Measurements from ENCODE around the gene ABCC4. TPM values are rescaled to one million over a fixed set of nuclear protein-coding genes. Genes with fewer than 3 reads are reported as not detected.

Gene ABCC4
- total RNA-seq, 4 donors from 2014 or later, result 15.8 to 26.0 (median 23.8) TPM

DNA sequence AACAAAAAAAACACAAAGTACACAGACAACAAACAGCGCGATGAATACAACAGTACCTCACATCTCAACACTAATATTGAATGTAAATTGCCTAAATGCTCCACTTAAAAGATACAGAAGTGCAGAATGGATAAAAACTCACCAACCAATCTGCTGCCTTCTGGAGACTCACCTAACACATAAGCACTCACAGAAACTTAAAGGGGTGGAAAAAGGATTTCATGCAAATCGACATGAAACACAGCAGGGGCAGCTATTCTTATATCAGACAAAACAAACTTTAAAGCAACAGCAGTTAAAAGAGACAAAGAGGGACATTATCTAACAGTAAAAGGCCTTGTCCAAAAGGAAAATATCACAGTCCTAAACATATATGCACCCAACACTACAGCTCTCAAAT is 209.5 kb downstream of the ABCC4 start:
- intact Hi-C loops (cut with DNase I; ENCODE audit: low total_unique reads) (no loop called here), in situ Hi-C loops (cut with MboI; ENCODE audit: low pct_ligation_motif_present in 1 of 4, low pct_unique_long_range_greater_than_20kb in 1 of 4, low sequenced_read_pairs in 3 of 4) (no loop called here)
- Histone ChIP-seq H3K27ac (no peak overlapping the region), H3K4me1 (no peaks in the 10 kb centered on the region), H3K4me3 (no peak overlapping the region), H3K9me3 (no peaks in the 10 kb centered on the region), H3K27me3 (no peaks in the 10 kb centered on the region), H3K36me3 (no peaks in the 10 kb centered on the region)
- 68 to 95% methylated on average over 3 of the region's 3 CpGs for WGBS, 2 donors (ENCODE audit: low coverage in 1 of 2)
- no peak for TF ChIP-seq EP300 (IDR thresholded peaks at IDR 0.05; ENCODE audit: low read depth)
- TF ChIP-seq, protein P1, sequence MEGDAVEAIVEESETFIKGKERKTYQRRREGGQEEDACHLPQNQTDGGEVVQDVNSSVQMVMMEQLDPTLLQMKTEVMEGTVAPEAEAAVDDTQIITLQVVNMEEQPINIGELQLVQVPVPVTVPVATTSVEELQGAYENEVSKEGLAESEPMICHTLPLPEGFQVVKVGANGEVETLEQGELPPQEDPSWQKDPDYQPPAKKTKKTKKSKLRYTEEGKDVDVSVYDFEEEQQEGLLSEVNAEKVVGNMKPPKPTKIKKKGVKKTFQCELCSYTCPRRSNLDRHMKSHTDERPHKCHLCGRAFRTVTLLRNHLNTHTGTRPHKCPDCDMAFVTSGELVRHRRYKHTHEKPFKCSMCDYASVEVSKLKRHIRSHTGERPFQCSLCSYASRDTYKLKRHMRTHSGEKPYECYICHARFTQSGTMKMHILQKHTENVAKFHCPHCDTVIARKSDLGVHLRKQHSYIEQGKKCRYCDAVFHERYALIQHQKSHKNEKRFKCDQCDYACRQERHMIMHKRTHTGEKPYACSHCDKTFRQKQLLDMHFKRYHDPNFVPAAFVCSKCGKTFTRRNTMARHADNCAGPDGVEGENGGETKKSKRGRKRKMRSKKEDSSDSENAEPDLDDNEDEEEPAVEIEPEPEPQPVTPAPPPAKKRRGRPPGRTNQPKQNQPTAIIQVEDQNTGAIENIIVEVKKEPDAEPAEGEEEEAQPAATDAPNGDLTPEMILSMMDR (IDR thresholded peaks at IDR 0.05), result no peak
- TF ChIP-seq POLR2AphosphoS5 (IDR thresholded peaks at IDR 0.05), result no peak
- TF ChIP-seq POLR2A (IDR thresholded peaks at IDR 0.05), result no peak
- DNase-seq, result no peak

DNA sequence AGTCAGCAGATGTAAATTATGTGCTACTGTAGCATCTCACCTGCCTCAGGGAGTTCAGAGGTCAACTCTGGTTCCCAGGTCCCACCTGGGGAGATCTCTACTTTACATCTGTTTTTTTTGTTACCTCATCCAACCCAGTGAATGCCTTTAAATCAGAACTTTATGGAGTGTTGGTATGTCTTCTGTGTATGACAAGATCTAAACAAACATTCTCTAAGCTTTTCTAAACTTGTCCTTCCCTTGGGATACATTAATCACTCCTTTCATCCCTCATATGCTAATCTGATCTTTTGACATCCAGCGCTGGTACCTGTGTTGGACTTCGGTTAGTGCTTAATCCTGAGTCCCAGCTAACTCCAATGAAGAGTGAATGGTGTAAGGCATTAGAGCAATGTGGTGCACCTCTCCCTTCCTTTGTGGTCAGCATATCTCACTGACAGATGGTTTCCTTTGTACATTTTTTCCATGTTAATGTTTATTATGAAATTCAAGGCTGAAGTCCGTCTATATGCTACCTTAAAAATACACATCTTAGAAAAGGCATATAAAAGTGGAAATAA is 213.4 kb downstream of the ABCC4 start:
- in situ Hi-C loops (cut with MboI; ENCODE audit: low pct_ligation_motif_present in 1 of 4, low pct_unique_long_range_greater_than_20kb in 1 of 4, low sequenced_read_pairs in 3 of 4), result no loop called here
- Histone ChIP-seq H3K27ac (no peak overlapping the region), H3K36me3 (no peaks in the 10 kb centered on the region), H3K4me1 (no peaks in the 10 kb centered on the region), H3K4me3 (no peak overlapping the region), H3K9me3 (no peaks in the 10 kb centered on the region), H3K27me3 (no peaks in the 10 kb centered on the region)
- WGBS, 2 donors (ENCODE audit: low coverage in 1 of 2), result 79 to 91% methylated on average over 3 of the region's 3 CpGs
- TF ChIP-seq EP300 (IDR thresholded peaks at IDR 0.05; ENCODE audit: low read depth) (no peak), POLR2A (IDR thresholded peaks at IDR 0.05) (no peak), POLR2AphosphoS5 (IDR thresholded peaks at IDR 0.05) (no peak)
- TF ChIP-seq, protein P1 (IDR thresholded peaks at IDR 0.05), result no peak
- DNase-seq, result no peak
- intact Hi-C loops (cut with DNase I; ENCODE audit: low total_unique reads), result no loop called here

DNA sequence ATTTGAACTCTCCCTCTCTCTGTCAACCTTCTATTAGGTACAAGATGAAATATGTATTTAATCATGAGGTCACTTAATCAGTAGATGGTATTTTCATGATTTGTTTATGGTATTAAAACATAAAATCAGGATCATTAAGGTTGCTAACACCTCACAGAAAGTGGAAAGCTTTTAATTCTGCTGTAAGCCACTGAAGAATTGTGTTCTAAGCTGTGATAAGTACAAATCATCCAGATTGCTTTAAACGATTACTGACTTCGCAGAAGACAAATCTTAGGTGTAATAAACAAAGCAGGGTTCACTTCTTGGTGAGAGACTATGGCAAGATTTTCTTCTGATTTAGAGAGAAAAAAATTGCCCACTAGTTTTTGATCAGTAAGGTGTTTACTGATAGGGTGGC is 214.5 kb downstream of the ABCC4 start:
- no peak for DNase-seq
- in situ Hi-C loops (cut with MboI; ENCODE audit: low pct_ligation_motif_present in 1 of 4, low pct_unique_long_range_greater_than_20kb in 1 of 4, low sequenced_read_pairs in 3 of 4), result no loop called here

GRCh38 chr13:95083758-95084157 is 217.5 kb downstream of the ABCC4 start:
- in situ Hi-C loops (cut with MboI; ENCODE audit: low pct_ligation_motif_present in 1 of 4, low pct_unique_long_range_greater_than_20kb in 1 of 4, low sequenced_read_pairs in 3 of 4), result no loop called here

More for the DNA sequence above, 214.5 kb downstream of the ABCC4 start:
- Histone ChIP-seq H3K27me3 (no peaks in the 10 kb centered on the region), H3K4me1 (no peaks in the 10 kb centered on the region), H3K9me3 (no peaks in the 10 kb centered on the region), H3K4me3 (no peak overlapping the region), H3K36me3 (no peaks in the 10 kb centered on the region), H3K27ac (no peak overlapping the region)
- TF ChIP-seq POLR2A (IDR thresholded peaks at IDR 0.05) (no peak), EP300 (IDR thresholded peaks at IDR 0.05; ENCODE audit: low read depth) (no peak), POLR2AphosphoS5 (IDR thresholded peaks at IDR 0.05) (no peak)
- TF ChIP-seq, protein P1 (IDR thresholded peaks at IDR 0.05), result no peak
- WGBS, 2 donors (ENCODE audit: low coverage in 1 of 2), result 86 to 90% methylated on average over 2 of the region's 2 CpGs
- intact Hi-C loops (cut with DNase I; ENCODE audit: low total_unique reads), result no loop called here

More at GRCh38 chr13:95083758-95084157, 217.5 kb downstream of the ABCC4 start:
- 81 to 86% methylated on average over 2 to 3 of the region's 3 CpGs for WGBS, 2 donors (ENCODE audit: low coverage in 1 of 2)
- TF ChIP-seq EP300 (IDR thresholded peaks at IDR 0.05; ENCODE audit: low read depth), result no peak
- no peak for TF ChIP-seq POLR2AphosphoS5 (IDR thresholded peaks at IDR 0.05)
- no peak for TF ChIP-seq POLR2A (IDR thresholded peaks at IDR 0.05)
- TF ChIP-seq, protein P1 (IDR thresholded peaks at IDR 0.05), result no peak
- intact Hi-C loops (cut with DNase I; ENCODE audit: low total_unique reads), result no loop called here
- Histone ChIP-seq H3K9me3 (no peaks in the 10 kb centered on the region), H3K36me3 (no peaks in the 10 kb centered on the region), H3K4me3 (no peak overlapping the region), H3K4me1 (no peaks in the 10 kb centered on the region), H3K27me3 (no peaks in the 10 kb centered on the region), H3K27ac (no peak overlapping the region)
- DNase-seq, result no peak

Measured in transverse colon (tissue), 4 donors.